ENCODE data around the gene RNF224. TPM values are rescaled to one million over a fixed set of nuclear protein-coding genes. Genes with fewer than 3 reads are reported as not detected.

The RNF224 gene
- total and polyA plus RNA-seq, 2 of the 13 experiments (the other 11 are each of a cell fraction or from before 2014, with no cell fraction given) = 0.09 TPM; not detected in 1

DNA sequence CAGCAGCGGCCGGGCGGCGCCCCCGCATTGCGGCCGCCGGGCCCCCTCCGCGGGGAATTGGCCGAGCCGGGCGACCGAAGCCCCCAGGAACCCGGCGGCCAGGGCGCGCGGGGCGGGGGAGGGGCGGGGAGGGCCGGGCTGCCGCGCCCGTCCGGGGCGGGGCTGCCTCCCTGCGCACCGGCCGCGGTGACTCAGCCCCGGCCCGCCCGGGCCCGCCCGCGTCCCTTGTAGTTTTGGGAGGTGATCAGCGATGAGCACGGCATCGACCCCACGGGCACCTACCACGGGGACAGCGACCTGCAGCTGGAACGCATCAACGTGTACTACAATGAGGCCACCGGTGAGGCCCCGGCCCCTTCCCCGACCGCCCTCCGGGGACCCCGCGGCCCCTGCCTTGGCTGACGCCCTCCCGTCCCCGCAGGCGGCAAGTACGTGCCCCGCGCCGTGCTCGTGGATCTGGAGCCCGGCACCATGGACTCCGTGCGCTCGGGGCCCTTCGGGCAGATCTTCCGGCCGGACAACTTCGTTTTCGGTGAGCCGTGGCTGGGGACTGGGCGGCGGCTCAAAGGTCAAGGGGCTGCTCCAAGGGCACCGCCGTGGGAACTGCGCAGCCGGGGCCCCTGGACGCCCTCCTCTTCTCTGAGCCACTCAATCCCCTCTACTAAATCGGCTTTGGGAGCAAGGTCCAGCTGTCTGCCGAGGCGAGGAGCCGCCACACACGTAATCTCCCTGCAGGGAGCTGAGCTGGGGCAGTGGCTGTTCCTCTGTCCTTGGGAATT is 14.4 kb downstream of the RNF224 start (continued):
- TF ChIP-seq, protein P1, sequence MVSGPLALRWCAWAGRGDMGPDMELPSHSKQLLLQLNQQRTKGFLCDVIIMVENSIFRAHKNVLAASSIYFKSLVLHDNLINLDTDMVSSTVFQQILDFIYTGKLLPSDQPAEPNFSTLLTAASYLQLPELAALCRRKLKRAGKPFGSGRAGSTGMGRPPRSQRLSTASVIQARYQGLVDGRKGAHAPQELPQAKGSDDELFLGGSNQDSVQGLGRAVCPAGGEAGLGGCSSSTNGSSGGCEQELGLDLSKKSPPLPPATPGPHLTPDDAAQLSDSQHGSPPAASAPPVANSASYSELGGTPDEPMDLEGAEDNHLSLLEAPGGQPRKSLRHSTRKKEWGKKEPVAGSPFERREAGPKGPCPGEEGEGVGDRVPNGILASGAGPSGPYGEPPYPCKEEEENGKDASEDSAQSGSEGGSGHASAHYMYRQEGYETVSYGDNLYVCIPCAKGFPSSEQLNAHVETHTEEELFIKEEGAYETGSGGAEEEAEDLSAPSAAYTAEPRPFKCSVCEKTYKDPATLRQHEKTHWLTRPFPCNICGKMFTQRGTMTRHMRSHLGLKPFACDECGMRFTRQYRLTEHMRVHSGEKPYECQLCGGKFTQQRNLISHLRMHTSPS (CRISPR knock-in tag; IDR thresholded peaks at IDR 0.05; ENCODE audit: low read depth) = no peak
- TF ChIP-seq SNRNP70 (IDR thresholded peaks at IDR 0.05; ENCODE audit: low read depth, low read length) (no peak), SOX6 (IDR thresholded peaks at IDR 0.05) (no peak), SOX6 (CRISPR knock-in tag; IDR thresholded peaks at IDR 0.05) (peak; percentile 58), ZC3H13 (CRISPR knock-in tag; IDR thresholded peaks at IDR 0.05) (peak; percentile 41; the same call in 1 of the 2 replicates), ZNF292 (CRISPR knock-in tag; IDR thresholded peaks at IDR 0.05; ENCODE audit: borderline replicate concordance, low read depth) (no peak), KLF15 (CRISPR knock-in tag; IDR thresholded peaks at IDR 0.05; ENCODE audit: borderline replicate concordance) (0 out of 2 replicates have a peak, but pooled peaks have one; percentile 52), FOSL2 (CRISPR knock-in tag; IDR thresholded peaks at IDR 0.05) (no peak), ZSCAN30 (CRISPR knock-in tag; IDR thresholded peaks at IDR 0.05) (no peak), MXI1 (IDR thresholded peaks at IDR 0.05; ENCODE audit: borderline replicate concordance, low read depth, low read length) (no peak), ZNF451 (CRISPR knock-in tag; IDR thresholded peaks at IDR 0.05) (no peak), GLI4 (CRISPR knock-in tag; IDR thresholded peaks at IDR 0.05; ENCODE audit: borderline replicate concordance) (0 out of 2 replicates have a peak, but pooled peaks have one; percentile 65), ZNF33B (CRISPR knock-in tag; IDR thresholded peaks at IDR 0.05) (peak; percentile 86; the same call in 1 of the 2 replicates), ZFP90 (CRISPR knock-in tag; IDR thresholded peaks at IDR 0.05; ENCODE audit: borderline replicate concordance) (0 out of 2 replicates have a peak, but pooled peaks have one; percentile 31), CENPX (CRISPR knock-in tag; IDR thresholded peaks at IDR 0.05) (no peak), ZNF598 (CRISPR knock-in tag; IDR thresholded peaks at IDR 0.05; ENCODE audit: borderline replicate concordance) (no peak; the same call in 1 of the 2 replicates)
- TF ChIP-seq, protein P2, sequence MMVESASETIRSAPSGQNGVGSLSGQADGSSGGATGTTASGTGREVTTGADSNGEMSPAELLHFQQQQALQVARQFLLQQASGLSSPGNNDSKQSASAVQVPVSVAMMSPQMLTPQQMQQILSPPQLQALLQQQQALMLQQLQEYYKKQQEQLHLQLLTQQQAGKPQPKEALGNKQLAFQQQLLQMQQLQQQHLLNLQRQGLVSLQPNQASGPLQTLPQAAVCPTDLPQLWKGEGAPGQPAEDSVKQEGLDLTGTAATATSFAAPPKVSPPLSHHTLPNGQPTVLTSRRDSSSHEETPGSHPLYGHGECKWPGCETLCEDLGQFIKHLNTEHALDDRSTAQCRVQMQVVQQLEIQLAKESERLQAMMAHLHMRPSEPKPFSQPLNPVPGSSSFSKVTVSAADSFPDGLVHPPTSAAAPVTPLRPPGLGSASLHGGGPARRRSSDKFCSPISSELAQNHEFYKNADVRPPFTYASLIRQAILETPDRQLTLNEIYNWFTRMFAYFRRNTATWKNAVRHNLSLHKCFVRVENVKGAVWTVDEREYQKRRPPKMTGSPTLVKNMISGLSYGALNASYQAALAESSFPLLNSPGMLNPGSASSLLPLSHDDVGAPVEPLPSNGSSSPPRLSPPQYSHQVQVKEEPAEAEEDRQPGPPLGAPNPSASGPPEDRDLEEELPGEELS (CRISPR knock-in tag; IDR thresholded peaks at IDR 0.05) = no peak
- TF ChIP-seq, protein P3, sequence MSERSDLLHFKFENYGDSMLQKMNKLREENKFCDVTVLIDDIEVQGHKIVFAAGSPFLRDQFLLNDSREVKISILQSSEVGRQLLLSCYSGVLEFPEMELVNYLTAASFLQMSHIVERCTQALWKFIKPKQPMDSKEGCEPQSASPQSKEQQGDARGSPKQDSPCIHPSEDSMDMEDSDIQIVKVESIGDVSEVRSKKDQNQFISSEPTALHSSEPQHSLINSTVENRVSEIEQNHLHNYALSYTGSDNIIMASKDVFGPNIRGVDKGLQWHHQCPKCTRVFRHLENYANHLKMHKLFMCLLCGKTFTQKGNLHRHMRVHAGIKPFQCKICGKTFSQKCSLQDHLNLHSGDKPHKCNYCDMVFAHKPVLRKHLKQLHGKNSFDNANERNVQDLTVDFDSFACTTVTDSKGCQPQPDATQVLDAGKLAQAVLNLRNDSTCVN (CRISPR knock-in tag; IDR thresholded peaks at IDR 0.05; ENCODE audit: borderline replicate concordance) = no peak
- TF ChIP-seq, protein P4, sequence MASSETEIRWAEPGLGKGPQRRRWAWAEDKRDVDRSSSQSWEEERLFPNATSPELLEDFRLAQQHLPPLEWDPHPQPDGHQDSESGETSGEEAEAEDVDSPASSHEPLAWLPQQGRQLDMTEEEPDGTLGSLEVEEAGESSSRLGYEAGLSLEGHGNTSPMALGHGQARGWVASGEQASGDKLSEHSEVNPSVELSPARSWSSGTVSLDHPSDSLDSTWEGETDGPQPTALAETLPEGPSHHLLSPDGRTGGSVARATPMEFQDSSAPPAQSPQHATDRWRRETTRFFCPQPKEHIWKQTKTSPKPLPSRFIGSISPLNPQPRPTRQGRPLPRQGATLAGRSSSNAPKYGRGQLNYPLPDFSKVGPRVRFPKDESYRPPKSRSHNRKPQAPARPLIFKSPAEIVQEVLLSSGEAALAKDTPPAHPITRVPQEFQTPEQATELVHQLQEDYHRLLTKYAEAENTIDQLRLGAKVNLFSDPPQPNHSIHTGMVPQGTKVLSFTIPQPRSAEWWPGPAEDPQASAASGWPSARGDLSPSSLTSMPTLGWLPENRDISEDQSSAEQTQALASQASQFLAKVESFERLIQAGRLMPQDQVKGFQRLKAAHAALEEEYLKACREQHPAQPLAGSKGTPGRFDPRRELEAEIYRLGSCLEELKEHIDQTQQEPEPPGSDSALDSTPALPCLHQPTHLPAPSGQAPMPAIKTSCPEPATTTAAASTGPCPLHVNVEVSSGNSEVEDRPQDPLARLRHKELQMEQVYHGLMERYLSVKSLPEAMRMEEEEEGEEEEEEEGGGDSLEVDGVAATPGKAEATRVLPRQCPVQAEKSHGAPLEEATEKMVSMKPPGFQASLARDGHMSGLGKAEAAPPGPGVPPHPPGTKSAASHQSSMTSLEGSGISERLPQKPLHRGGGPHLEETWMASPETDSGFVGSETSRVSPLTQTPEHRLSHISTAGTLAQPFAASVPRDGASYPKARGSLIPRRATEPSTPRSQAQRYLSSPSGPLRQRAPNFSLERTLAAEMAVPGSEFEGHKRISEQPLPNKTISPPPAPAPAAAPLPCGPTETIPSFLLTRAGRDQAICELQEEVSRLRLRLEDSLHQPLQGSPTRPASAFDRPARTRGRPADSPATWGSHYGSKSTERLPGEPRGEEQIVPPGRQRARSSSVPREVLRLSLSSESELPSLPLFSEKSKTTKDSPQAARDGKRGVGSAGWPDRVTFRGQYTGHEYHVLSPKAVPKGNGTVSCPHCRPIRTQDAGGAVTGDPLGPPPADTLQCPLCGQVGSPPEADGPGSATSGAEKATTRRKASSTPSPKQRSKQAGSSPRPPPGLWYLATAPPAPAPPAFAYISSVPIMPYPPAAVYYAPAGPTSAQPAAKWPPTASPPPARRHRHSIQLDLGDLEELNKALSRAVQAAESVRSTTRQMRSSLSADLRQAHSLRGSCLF (CRISPR knock-in tag; IDR thresholded peaks at IDR 0.05; ENCODE audit: borderline replicate concordance) = no peak
